ENCODE data around the gene SCAMP3.

Gene SCAMP3

GRCh38 chr1:155261852-155262673 lies at the start of gene SCAMP3:
TSS of gene SCAMP3 (minus strand) at chr1:155262360. CDS start at chr1:155262151, 209 bp downstream.
- Histone ChIP-seq H3K36me3 (ENCODE audit: control insufficient read depth, low read depth, low read length) (peaks cover 47% of the 10 kb centered on the region), H3K9me3 (ENCODE audit: control insufficient read depth, low read depth, low read length) (no peaks in the 10 kb centered on the region), H3K27ac (ENCODE audit: low read length) (peak within 1 kb of the TSS; percentile 41), H3K4me3 (ENCODE audit: low read length) (peak within 1 kb of the TSS; percentile 86), H3K4me1 (ENCODE audit: control insufficient read depth, low read depth, low read length) (peaks cover 5% of the 10 kb centered on the region), H3K27me3 (ENCODE audit: control insufficient read depth, insufficient read depth, low read length) (no peaks in the 10 kb centered on the region), H3K9ac (ENCODE audit: low read length) (peak within 1 kb of the TSS; percentile 71)

- no peaks in the 10 kb centered on the region for H3K9me3 ChIP-seq (ENCODE audit: control insufficient read depth, low read depth, low read length)
- H3K27me3 ChIP-seq (ENCODE audit: control insufficient read depth, insufficient read depth, low read length) = no peaks in the 10 kb centered on the region
- no peaks in the 10 kb centered on the region for H3K4me1 ChIP-seq (ENCODE audit: control insufficient read depth, low read depth, low read length)
- H3K4me3 ChIP-seq (ENCODE audit: low read length) = peak overlapping the region; percentile 94
- peak overlapping the region; percentile 86 for H3K9ac ChIP-seq (ENCODE audit: low read length)
- peaks cover 20% of the 10 kb centered on the region for H3K36me3 ChIP-seq (ENCODE audit: control insufficient read depth, low read depth, low read length)
- peak overlapping the region; percentile 33 for H3K27ac ChIP-seq (ENCODE audit: low read length)
Measured at GRCh38 chr1:155309423-155310021, 47.4 kb upstream of the SCAMP3 start.

- Histone ChIP-seq H3K4me3 (ENCODE audit: low read length) (peak within 1 kb of the TSS; percentile 94), H3K9me3 (ENCODE audit: control insufficient read depth, low read depth, low read length) (no peaks in the 10 kb centered on the region), H3K27ac (ENCODE audit: low read length) (peak within 1 kb of the TSS; percentile 80), H3K36me3 (ENCODE audit: control insufficient read depth, low read depth, low read length) (peaks cover 17% of the 10 kb centered on the region), H3K4me1 (ENCODE audit: control insufficient read depth, low read depth, low read length) (no peaks in the 10 kb centered on the region), H3K27me3 (ENCODE audit: control insufficient read depth, insufficient read depth, low read length) (no peaks in the 10 kb centered on the region), H3K9ac (ENCODE audit: low read length) (peak within 1 kb of the TSS; percentile 86)
Measured at GRCh38 chr1:155308493-155309422, 46.6 kb upstream of the SCAMP3 start, which contains the start of gene FDPS. TSS of gene FDPS (plus strand) at chr1:155308866. CDS start at chr1:155309790, 924 bp downstream.

- Histone ChIP-seq H3K4me3 (ENCODE audit: low read length) (no peak overlapping the region), H3K9ac (ENCODE audit: low read length) (no peak overlapping the region), H3K9me3 (ENCODE audit: control insufficient read depth, low read depth, low read length) (no peaks in the 10 kb centered on the region), H3K27me3 (ENCODE audit: control insufficient read depth, insufficient read depth, low read length) (no peaks in the 10 kb centered on the region), H3K27ac (ENCODE audit: low read length) (no peak overlapping the region), H3K4me1 (ENCODE audit: control insufficient read depth, low read depth, low read length) (no peaks in the 10 kb centered on the region), H3K36me3 (ENCODE audit: control insufficient read depth, low read depth, low read length) (peaks cover 7% of the 10 kb centered on the region)
Measured at GRCh38 chr1:155307247-155307740, 45.1 kb upstream of the SCAMP3 start.

GRCh38 chr1:155305881-155306391 lies 43.8 kb upstream of the SCAMP3 start:
- H3K9ac ChIP-seq (ENCODE audit: low read length) = no peak overlapping the region
- no peak overlapping the region for H3K27ac ChIP-seq (ENCODE audit: low read length)
- H3K36me3 ChIP-seq (ENCODE audit: control insufficient read depth, low read depth, low read length) = no peaks in the 10 kb centered on the region
- no peak overlapping the region for H3K4me3 ChIP-seq (ENCODE audit: low read length)
- H3K9me3 ChIP-seq (ENCODE audit: control insufficient read depth, low read depth, low read length) = no peaks in the 10 kb centered on the region
- no peaks in the 10 kb centered on the region for H3K27me3 ChIP-seq (ENCODE audit: control insufficient read depth, insufficient read depth, low read length)
- no peaks in the 10 kb centered on the region for H3K4me1 ChIP-seq (ENCODE audit: control insufficient read depth, low read depth, low read length)

- Histone ChIP-seq H3K4me1 (ENCODE audit: control insufficient read depth, low read depth, low read length) (no peaks in the 10 kb centered on the region), H3K27me3 (ENCODE audit: control insufficient read depth, insufficient read depth, low read length) (no peaks in the 10 kb centered on the region), H3K36me3 (ENCODE audit: control insufficient read depth, low read depth, low read length) (no peaks in the 10 kb centered on the region), H3K9me3 (ENCODE audit: control insufficient read depth, low read depth, low read length) (no peaks in the 10 kb centered on the region), H3K27ac (ENCODE audit: low read length) (no peak overlapping the region), H3K4me3 (ENCODE audit: low read length) (no peak overlapping the region), H3K9ac (ENCODE audit: low read length) (no peak overlapping the region)
Measured at GRCh38 chr1:155304558-155305063, 42.5 kb upstream of the SCAMP3 start.

GRCh38 chr1:155301342-155301841 lies 39.2 kb upstream of the SCAMP3 start, which contains the start of gene PKLR:
TSS of gene PKLR (minus strand) at chr1:155301438. CDS start at chr1:155301395, 43 bp downstream.
- Histone ChIP-seq H3K9ac (ENCODE audit: low read length) (no peak within 1 kb of the TSS), H3K9me3 (ENCODE audit: control insufficient read depth, low read depth, low read length) (no peaks in the 10 kb centered on the region), H3K4me3 (ENCODE audit: low read length) (no peak within 1 kb of the TSS), H3K36me3 (ENCODE audit: control insufficient read depth, low read depth, low read length) (no peaks in the 10 kb centered on the region), H3K27ac (ENCODE audit: low read length) (no peak within 1 kb of the TSS), H3K27me3 (ENCODE audit: control insufficient read depth, insufficient read depth, low read length) (no peaks in the 10 kb centered on the region), H3K4me1 (ENCODE audit: control insufficient read depth, low read depth, low read length) (peaks cover 3% of the 10 kb centered on the region)

- no peaks in the 10 kb centered on the region for H3K9me3 ChIP-seq (ENCODE audit: control insufficient read depth, low read depth, low read length)
- no peak overlapping the region for H3K27ac ChIP-seq (ENCODE audit: low read length)
- no peak overlapping the region for H3K4me3 ChIP-seq (ENCODE audit: low read length)
- peaks cover 3% of the 10 kb centered on the region for H3K27me3 ChIP-seq (ENCODE audit: control insufficient read depth, insufficient read depth, low read length)
- H3K9ac ChIP-seq (ENCODE audit: low read length) = no peak overlapping the region
- H3K36me3 ChIP-seq (ENCODE audit: control insufficient read depth, low read depth, low read length) = no peaks in the 10 kb centered on the region
- peaks cover 3% of the 10 kb centered on the region for H3K4me1 ChIP-seq (ENCODE audit: control insufficient read depth, low read depth, low read length)
Measured at GRCh38 chr1:155300553-155301329, 38.6 kb upstream of the SCAMP3 start.

- Histone ChIP-seq H3K27ac (ENCODE audit: low read length) (no peak overlapping the region), H3K9ac (ENCODE audit: low read length) (no peak overlapping the region), H3K4me3 (ENCODE audit: low read length) (no peak overlapping the region), H3K27me3 (ENCODE audit: control insufficient read depth, insufficient read depth, low read length) (peaks cover 10% of the 10 kb centered on the region), H3K36me3 (ENCODE audit: control insufficient read depth, low read depth, low read length) (no peaks in the 10 kb centered on the region), H3K4me1 (ENCODE audit: control insufficient read depth, low read depth, low read length) (peaks cover 3% of the 10 kb centered on the region), H3K9me3 (ENCODE audit: control insufficient read depth, low read depth, low read length) (no peaks in the 10 kb centered on the region)
Measured at GRCh38 chr1:155300024-155300423, 37.9 kb upstream of the SCAMP3 start.

GRCh38 chr1:155297384-155297783 lies 35.2 kb upstream of the SCAMP3 start:
- Histone ChIP-seq H3K27me3 (ENCODE audit: control insufficient read depth, insufficient read depth, low read length) (peaks cover 34% of the 10 kb centered on the region), H3K4me1 (ENCODE audit: control insufficient read depth, low read depth, low read length) (peaks cover 8% of the 10 kb centered on the region), H3K36me3 (ENCODE audit: control insufficient read depth, low read depth, low read length) (no peaks in the 10 kb centered on the region), H3K9ac (ENCODE audit: low read length) (no peak overlapping the region), H3K4me3 (ENCODE audit: low read length) (no peak overlapping the region), H3K9me3 (ENCODE audit: control insufficient read depth, low read depth, low read length) (no peaks in the 10 kb centered on the region), H3K27ac (ENCODE audit: low read length) (no peak overlapping the region)

Data from iPS-18a (cell line).